Peyer's patch (tissue), 4 donors: ENCODE results near the gene KRIT1. TPM values are rescaled to one million over a fixed set of nuclear protein-coding genes. Genes with fewer than 3 reads are reported as not detected.

Source experiments
- DNase-seq, 3 donors: peaks; one replicate each; pipeline ENCODE4 v3.0.0-alpha.2; 2017 to 2019
- H3K27ac ChIP-seq, 4 donors: fragments of 200-600 bp; sonication (generic); one replicate each; pipeline ENCODE4 v1.5.1; 2016 to 2019
- H3K27me3 ChIP-seq, 2 donors: fragments of 200-600 bp; sonication (generic); one replicate each; pipeline ENCODE4 v1.5.1; 2019
- H3K36me3 ChIP-seq, 3 donors: fragments of 200-600 bp; sonication (generic); one replicate each; pipeline ENCODE4 v1.5.1; 2016 to 2019
- H3K4me1 ChIP-seq, 4 donors: fragments of 200-600 bp; sonication (generic); one replicate each; pipeline ENCODE4 v1.5.1; 2016 to 2019
- H3K4me3 ChIP-seq, 4 donors: fragments of 200-600 bp; sonication (generic); 1 replicate in 3 of 4; 2 replicates in 1 of 4; pipeline ENCODE4 v1.5.1; 2016 to 2019; ENCODE audit warnings: mild to moderate bottlenecking in 1 of 4
- H3K9me3 ChIP-seq, 4 donors: fragments of 200-600 bp; sonication (generic); one replicate each; pipeline ENCODE4 v1.5.1; 2016 to 2019; ENCODE audit warnings: mild to moderate bottlenecking in 1 of 4
- CTCF ChIP-seq, 6 experiments: fragments of 450-650 bp in 4 of 6; fragments of 200-600 bp in 2 of 6; sonication (generic) in 1 of 6; IDR thresholded peaks; one replicate each; pipeline ENCODE4 v1.5.1; 2017 to 2019; ENCODE audit warnings: antibody characterized with exemption in 6 of 6, mild to moderate bottlenecking in 3 of 6, moderate library complexity in 1 of 6
- POLR2A ChIP-seq, 2 donors: fragments of 450-650 bp; IDR thresholded peaks; one replicate each; pipeline ENCODE4 v1.5.1; 2017; ENCODE audit warnings: antibody characterized with exemption in 2 of 2, mild to moderate bottlenecking in 2 of 2, moderate library complexity in 2 of 2
- small RNA-seq, 2 donors: library from RNA; depleted of rRNA; stranded (forward); fragments of <200 nt; gene quantifications; one replicate each; pipeline ENCODE3, GENCODE V24; 2016
- total RNA-seq, 4 donors: library from RNA; depleted of rRNA; stranded (reverse); fragments of >200 nt; gene quantifications; one replicate each; pipeline ENCODE4 v1.1.0, GENCODE V29; 2016

Gene KRIT1
- total RNA-seq, 4 donors from 2014 or later: 65.7 to 229 (median 133) TPM

GRCh38 chr7:92158660-92159575 lies 86.8 kb downstream of the KRIT1 start:
- TF ChIP-seq POLR2A (IDR thresholded peaks at IDR 0.05): no peak
- TF ChIP-seq CTCF (IDR thresholded peaks at IDR 0.05): no peak
- H3K27ac ChIP-seq: no peak overlapping the region
- H3K27me3 ChIP-seq: no peaks in the 10 kb centered on the region
- H3K36me3 ChIP-seq: no peaks in the 10 kb centered on the region
- H3K9me3 ChIP-seq: no peaks in the 10 kb centered on the region
- no peak for DNase-seq
- no peak overlapping the region for H3K4me3 ChIP-seq
- H3K4me1 ChIP-seq: no peaks in the 10 kb centered on the region

GRCh38 chr7:92156990-92157389 lies 88.7 kb downstream of the KRIT1 start:
- H3K4me3 ChIP-seq: no peak overlapping the region

GRCh38 chr7:92155108-92155739 lies 90.5 kb downstream of the KRIT1 start:
- TF ChIP-seq CTCF (IDR thresholded peaks at IDR 0.05) (no peak), POLR2A (IDR thresholded peaks at IDR 0.05) (no peak)
- H3K4me1 ChIP-seq: no peaks in the 10 kb centered on the region

More at GRCh38 chr7:92156990-92157389, 88.7 kb downstream of the KRIT1 start:
- no peak overlapping the region for H3K27ac ChIP-seq
- no peaks in the 10 kb centered on the region for H3K9me3 ChIP-seq
- no peaks in the 10 kb centered on the region for H3K36me3 ChIP-seq
- no peaks in the 10 kb centered on the region for H3K27me3 ChIP-seq
- TF ChIP-seq POLR2A (IDR thresholded peaks at IDR 0.05): no peak
- TF ChIP-seq CTCF (IDR thresholded peaks at IDR 0.05): no peak
- DNase-seq: no peak
- no peaks in the 10 kb centered on the region for H3K4me1 ChIP-seq

GRCh38 chr7:92150450-92151017 lies 95.2 kb downstream of the KRIT1 start:
- Histone ChIP-seq H3K4me1 (no peaks in the 10 kb centered on the region), H3K9me3 (no peaks in the 10 kb centered on the region), H3K4me3 (no peak overlapping the region), H3K27me3 (no peaks in the 10 kb centered on the region), H3K27ac (no peak overlapping the region), H3K36me3 (no peaks in the 10 kb centered on the region)
- TF ChIP-seq CTCF (IDR thresholded peaks at IDR 0.05) (no peak), POLR2A (IDR thresholded peaks at IDR 0.05) (no peak)
- no peak for DNase-seq

More at GRCh38 chr7:92155108-92155739, 90.5 kb downstream of the KRIT1 start:
- Histone ChIP-seq H3K27ac (no peak overlapping the region), H3K36me3 (no peaks in the 10 kb centered on the region), H3K9me3 (no peaks in the 10 kb centered on the region), H3K4me3 (no peak overlapping the region), H3K27me3 (no peaks in the 10 kb centered on the region)
- DNase-seq: no peak

- H3K4me1 ChIP-seq: no peaks in the 10 kb centered on the region
- no peaks in the 10 kb centered on the region for H3K9me3 ChIP-seq
- no peak overlapping the region for H3K27ac ChIP-seq
- DNase-seq: no peak
- no peak overlapping the region for H3K4me3 ChIP-seq
- H3K36me3 ChIP-seq: no peaks in the 10 kb centered on the region
- H3K27me3 ChIP-seq: no peaks in the 10 kb centered on the region
- TF ChIP-seq CTCF (IDR thresholded peaks at IDR 0.05) (no peak), POLR2A (IDR thresholded peaks at IDR 0.05) (no peak)
These were observed 95.9 kb downstream of the KRIT1 start for GRCh38 chr7:92149736-92150239.

Small RNA genes within 50 kb of the gene (small RNA-seq; reads per million reads assigned to genes)
- gene MIR1285-1: 0 reads per million in 2 donors
- gene RF00019: 0 reads per million in 2 donors

Other genes with a start within 250 kb of the KRIT1 start
- 100 to 1,000 TPM in 2 of 4 donors, 10 to 100 TPM in 2; 11.6 to 137 (median 105) TPM for gene CYP51A1, start 111.4 kb downstream of the KRIT1 start, total RNA-seq
- gene LRRD1, start 66.8 kb downstream of the KRIT1 start, total RNA-seq: under 1 TPM in 1 of 4 donors, not detected in 3; 0.57 TPM
- 10 to 100 TPM; 37.8 to 82.5 (median 47.1) TPM for gene ANKIB1, start 60 bp upstream of the KRIT1 start, total RNA-seq
- 10 to 100 TPM; 31.3 to 85.0 (median 45.4) TPM for gene GATAD1, start 201.6 kb upstream of the KRIT1 start, total RNA-seq
- gene ERVW-1, start 232.0 kb upstream of the KRIT1 start, total RNA-seq: not detected